Upper lobe of right lung (tissue), 1 donor: Measurements from ENCODE around the gene CFHR5. TPM values are rescaled to one million over a fixed set of nuclear protein-coding genes. Genes with fewer than 3 reads are reported as not detected.

Source experiments
- ATAC-seq: fragments of 200-7000 bp; cut with Tn5 transposase; one replicate; pipeline ENCODE4 v1.9.1; 2020; ENCODE audit warnings: mild to moderate bottlenecking, moderate library complexity
- DNase-seq: peaks from one replicate; pipeline ENCODE4 v3.0.0-alpha.2; 2020
- H3K27ac ChIP-seq: fragments of 200-600 bp; one replicate; pipeline ENCODE4 v1.8.0; 2022
- H3K27me3 ChIP-seq: fragments of 200-600 bp; one replicate; pipeline ENCODE4 v1.8.0; 2022; ENCODE audit warnings: mild to moderate bottlenecking
- H3K36me3 ChIP-seq: fragments of 200-600 bp; one replicate; pipeline ENCODE4 v1.8.0; 2022
- H3K4me1 ChIP-seq: fragments of 200-600 bp; one replicate; pipeline ENCODE4 v1.8.0; 2022
- H3K4me3 ChIP-seq: fragments of 200-600 bp; one replicate; pipeline ENCODE4 v1.8.0; 2022; ENCODE audit warnings: mild to moderate bottlenecking
- H3K9me3 ChIP-seq: fragments of 200-600 bp; one replicate; pipeline ENCODE4 v1.8.0; 2022
- CTCF ChIP-seq: fragments of 200-600 bp; IDR thresholded peaks from one replicate; pipeline ENCODE4 v1.8.0; 2022; ENCODE audit warnings: antibody characterized with exemption
- intact Hi-C: fragments of 100-400 bp; cut with DNase I; formaldehyde crosslinking; loops from one replicate; pipeline ENCODE4 v1.11.0; 2022
- total RNA-seq: library from RNA; stranded (reverse); fragmentation: NEBNext Ultra II Directional; extraction: Animal tissue kit (Norgen Biotek cat#: 25700); gene quantifications from one replicate; pipeline ENCODE4 v1.2.1, GENCODE V29; 2021
- donor health status: DM: no; HTN: yes; CAD: no; lungs with severe emphysema.

The CFHR5 gene
- total RNA-seq, 1 donor from 2014 or later: not detected

GRCh38 chr1:197042676-197043341 is 65.5 kb downstream of the CFHR5 start:
- Histone ChIP-seq H3K4me3 (no peak overlapping the region), H3K27me3 (no peaks in the 10 kb centered on the region), H3K36me3 (no peaks in the 10 kb centered on the region), H3K9me3 (no peaks in the 10 kb centered on the region), H3K4me1 (no peaks in the 10 kb centered on the region), H3K27ac (no peak overlapping the region)
- DNase-seq (no peak), ATAC-seq (no peak)
- intact Hi-C loops: no loop called here
- no peak for TF ChIP-seq CTCF

- intact Hi-C loops: no loop called here
- ATAC-seq: no peak
- H3K4me3 ChIP-seq: no peak overlapping the region
- H3K27ac ChIP-seq: no peak overlapping the region
- no peaks in the 10 kb centered on the region for H3K36me3 ChIP-seq
- no peaks in the 10 kb centered on the region for H3K9me3 ChIP-seq
- TF ChIP-seq CTCF: no peak
- H3K27me3 ChIP-seq: no peaks in the 10 kb centered on the region
- no peaks in the 10 kb centered on the region for H3K4me1 ChIP-seq
- no peak for DNase-seq
These were observed 71.7 kb downstream of the CFHR5 start for GRCh38 chr1:197049100-197049499.

Other genes starting within 250 kb of the CFHR5 start
- 0.23 TPM for gene CFHR3, start 202.7 kb upstream of the CFHR5 start, total RNA-seq
- not detected for gene CFHR1, start 157.8 kb upstream of the CFHR5 start, total RNA-seq
- not detected for gene CFHR4, start 89.5 kb upstream of the CFHR5 start, total RNA-seq
- not detected for gene CFHR2, start 33.8 kb upstream of the CFHR5 start, total RNA-seq
- not detected for gene F13B, start 89.7 kb downstream of the CFHR5 start, total RNA-seq
- 0.46 TPM for gene ASPM, start 169.1 kb downstream of the CFHR5 start, total RNA-seq
- 14.5 TPM for gene ZBTB41, start 223.7 kb downstream of the CFHR5 start, total RNA-seq